AG08396 (cell line): ENCODE results near the gene P2RX4.
"Not testable (repeated sequence)": the region's sequence is repeated elsewhere in the genome, so short reads cannot be mapped to it uniquely, and the experiment has no call there.

Source experiments
- DNase-seq: peaks from one replicate; pipeline ENCODE4 v3.0.0; 2012; ENCODE audit warnings: low spot score, mixed read lengths

The P2RX4 gene

DNA sequence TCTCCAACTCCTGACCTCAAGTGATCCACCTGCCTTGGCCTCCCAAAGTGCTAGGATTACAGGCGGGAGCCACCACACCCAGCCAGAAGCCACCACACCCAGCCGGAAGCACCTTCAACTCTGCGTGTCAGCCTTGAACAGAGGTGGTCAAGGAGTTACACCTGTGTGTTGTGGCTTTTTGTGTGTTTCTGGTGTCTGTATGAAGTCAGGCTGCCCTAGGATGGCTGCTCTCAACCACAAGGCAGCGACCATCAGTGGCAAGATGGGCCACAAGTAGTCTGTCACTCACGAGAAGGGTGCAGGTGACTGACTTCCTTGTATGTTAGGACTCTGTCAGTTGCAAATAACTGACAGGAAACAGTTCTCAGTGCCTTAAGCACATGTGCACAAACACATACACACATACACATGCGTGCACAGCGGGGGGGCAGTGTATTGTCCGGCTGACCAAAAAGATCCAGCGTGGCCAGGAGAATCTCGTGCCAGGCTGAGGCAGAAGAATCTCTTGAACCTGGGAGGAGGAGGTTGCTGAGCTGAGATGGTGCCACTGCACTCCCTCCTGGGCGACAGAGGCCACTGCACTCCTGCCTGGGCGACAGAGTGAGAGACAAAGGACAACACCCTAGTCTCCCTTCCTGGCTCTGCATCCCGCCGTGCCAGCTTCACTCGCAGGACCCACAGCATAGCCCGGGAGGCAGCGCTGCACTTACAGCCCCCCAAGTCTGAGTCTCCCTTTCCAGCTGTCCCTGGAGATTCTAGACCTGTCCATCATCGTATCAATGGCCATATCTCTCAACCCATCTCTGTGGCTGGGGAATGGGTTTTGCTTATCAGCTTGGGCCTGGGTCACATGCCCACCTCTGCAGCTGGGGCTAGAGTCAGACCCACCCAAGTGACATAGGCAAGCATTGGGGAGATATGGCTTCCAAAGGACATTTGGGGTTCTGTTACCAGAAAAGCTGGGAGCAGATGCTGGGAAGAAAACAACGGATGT, 13.7 kb downstream of the P2RX4 start:
- DNase-seq = no peak

DNA sequence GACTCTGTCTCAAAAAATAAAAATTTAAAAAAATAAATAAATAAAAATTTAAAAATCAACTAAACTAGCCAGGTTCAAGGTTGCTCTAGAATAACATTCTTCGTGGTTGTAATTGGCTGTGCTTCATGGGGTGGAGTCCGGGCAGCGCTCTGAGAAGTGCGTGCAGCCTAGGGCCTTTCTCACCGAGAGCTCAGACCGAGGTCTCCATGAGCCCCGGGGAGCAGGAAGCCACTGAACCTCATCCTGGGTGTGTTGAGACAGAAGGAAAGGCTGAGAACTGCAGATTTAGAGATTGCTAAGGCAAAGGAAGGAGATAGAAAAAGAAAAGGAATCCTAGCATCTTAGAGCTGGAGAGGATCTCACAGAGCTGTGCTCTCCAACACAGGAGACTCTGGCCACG, 14.7 kb downstream of the P2RX4 start:
- no peak for DNase-seq

DNA sequence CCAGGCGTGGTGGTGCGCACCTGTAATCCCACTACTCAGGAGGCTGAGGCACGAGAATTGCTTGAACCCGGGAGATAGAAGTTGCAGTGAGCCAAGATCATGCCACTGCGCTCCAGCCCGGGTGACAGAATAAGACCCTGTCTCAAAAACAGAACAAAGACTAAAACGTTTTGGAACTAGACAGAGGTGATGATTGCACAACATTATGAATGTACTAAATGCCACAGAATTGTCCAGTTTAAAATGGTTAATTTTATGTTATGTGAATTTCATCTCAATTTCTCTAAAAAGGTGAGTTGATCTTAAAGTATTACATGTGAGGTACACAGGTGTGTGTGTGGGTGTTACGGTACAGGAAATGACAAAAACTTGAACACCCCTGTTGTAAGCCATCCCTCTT, 16.5 kb downstream of the P2RX4 start:
- no peak for DNase-seq

DNA sequence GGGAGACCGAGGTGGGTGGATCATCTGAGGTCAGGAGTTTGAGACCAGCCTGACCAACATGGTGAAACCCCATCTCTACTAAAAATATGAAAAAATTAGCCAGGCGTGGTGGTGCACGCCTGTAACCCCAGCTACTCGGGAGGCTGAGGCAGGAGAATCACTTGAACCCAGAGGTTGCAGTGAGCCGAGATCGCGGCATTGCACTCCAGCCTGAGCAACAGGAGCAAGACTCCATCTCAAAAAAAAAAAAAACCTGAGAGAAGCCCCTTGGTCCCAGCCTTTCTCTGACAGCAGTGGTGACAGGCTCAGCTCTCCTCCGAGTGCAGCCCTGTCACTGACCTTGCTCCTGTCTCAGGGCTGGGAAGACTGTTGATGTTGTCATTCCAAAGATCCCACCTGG, 16.9 kb downstream of the P2RX4 start:
- DNase-seq = not testable (repeated sequence)

- DNase-seq = no peak
These were observed 17.4 kb downstream of the P2RX4 start for GRCh38 chr12:121227294-121227693.

DNA sequence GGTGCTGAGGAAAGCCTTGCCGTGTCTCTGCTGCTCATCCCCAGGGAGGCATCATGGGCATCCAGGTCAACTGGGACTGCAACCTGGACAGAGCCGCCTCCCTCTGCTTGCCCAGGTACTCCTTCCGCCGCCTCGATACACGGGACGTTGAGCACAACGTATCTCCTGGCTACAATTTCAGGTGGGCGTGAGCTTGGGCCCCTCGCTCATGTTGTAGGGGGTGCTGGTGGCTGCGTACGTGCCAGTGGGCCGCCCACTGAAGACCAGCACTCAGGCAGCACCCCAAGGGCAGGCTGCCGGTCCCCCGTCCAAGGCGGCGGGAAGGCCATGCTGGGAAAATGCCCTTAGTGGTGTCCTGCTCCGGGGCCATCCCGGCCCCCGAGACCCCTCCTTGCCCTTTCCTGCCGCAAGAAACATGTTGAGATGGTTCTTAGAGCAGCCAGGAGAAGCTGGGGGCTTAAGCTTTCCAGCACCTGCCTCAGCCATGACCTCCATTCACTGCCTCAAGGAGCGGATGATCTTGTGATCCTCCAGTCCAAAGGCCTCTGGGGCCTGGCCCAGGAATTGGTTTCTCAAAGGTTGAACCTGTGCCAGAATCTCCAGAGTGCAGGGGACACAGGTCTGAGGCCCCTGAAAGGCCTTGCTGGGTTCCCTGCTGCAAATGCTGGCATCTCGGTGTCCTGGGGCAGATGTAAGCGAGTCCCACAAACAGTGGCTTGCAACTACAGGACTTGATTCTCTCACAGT, 19.2 kb downstream of the P2RX4 start:
- no peak for DNase-seq

DNA sequence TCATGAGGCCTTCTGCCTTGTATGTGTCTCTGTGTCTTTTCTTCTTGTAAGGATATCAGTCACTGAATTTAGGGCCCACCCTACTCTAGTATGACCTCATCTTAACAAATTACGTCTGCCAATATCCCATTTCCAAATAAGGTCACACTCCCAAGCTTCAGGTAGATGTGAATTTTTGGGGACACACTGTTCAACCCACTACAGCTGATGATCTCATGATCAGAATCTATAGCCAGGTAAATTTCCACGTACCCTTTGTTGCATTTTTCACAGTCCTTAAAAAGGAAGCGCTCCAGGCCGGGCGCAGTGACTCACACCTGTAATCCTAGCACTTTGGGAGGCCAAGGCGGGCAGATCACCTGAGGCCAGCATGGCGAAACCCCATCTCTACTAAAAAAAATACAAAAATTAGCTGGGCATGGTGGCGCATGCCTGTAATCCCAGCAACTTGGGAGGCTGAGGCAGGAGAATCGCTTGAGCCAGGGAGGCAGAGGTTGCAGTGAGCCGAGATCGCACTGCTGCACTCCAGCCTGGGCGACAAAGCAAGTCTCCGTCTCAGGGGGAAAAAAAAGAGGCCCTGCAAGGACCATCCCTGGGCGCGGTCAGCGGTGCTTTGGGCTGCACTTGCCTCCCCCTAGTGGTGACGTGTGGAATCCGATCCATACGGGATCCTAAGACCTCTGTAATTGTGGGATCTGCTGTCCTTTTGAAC, 20.1 kb downstream of the P2RX4 start:
- DNase-seq = peak; percentile 91

GRCh38 chr12:121230538-121230907, 20.6 kb downstream of the P2RX4 start:
- no peak for DNase-seq

- DNase-seq = no peak
These were observed 22.2 kb downstream of the P2RX4 start for GRCh38 chr12:121232163-121232562.

GRCh38 chr12:121232977-121233627, 23.2 kb downstream of the P2RX4 start:
- DNase-seq = no peak

- no peak for DNase-seq
These were observed 23.7 kb downstream of the P2RX4 start for GRCh38 chr12:121233628-121234020.

DNA sequence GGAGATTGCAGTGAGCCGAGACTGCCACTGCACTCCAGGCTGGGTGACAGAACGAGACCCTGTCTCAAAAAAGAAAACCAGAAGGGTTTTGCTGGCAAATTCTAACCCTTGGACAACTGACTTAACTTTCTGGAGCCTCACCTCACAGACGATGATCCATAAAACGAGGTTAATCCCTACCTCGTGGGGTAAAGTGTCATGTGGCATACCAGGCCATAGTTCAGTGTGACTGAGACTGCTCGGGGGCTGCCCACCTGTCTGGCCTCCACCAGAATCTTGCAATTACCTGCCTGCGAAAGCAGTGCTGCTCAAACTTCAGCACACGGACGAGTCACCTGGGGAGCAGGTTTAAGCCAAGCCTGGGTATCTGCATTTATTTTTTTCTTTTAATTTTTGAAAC, 26.8 kb downstream of the P2RX4 start:
- no peak for DNase-seq

GRCh38 chr12:121237415-121237814, 27.5 kb downstream of the P2RX4 start:
- DNase-seq = no peak

DNA sequence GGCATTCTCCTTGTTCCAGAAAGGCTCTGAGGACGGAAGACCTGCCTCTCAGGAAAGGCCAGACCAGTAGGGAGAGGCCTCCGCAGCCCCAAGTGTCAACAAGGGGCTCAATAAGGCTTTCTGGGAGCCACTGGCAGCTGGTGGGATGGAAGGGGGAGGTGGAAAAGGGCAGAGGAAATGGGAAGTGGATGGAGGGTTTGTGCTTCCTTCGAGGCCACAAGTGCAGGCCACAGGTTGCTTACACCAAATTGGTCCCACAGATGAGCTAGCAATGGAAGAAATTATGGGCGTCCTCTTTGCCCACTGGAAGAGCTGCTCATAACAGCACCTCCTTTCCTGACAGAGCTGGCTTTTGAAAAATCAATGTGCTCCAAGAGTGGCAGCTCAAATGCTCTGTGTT, 28.2 kb downstream of the P2RX4 start:
- DNase-seq = no peak

- DNase-seq = no peak
These were observed 28.8 kb downstream of the P2RX4 start for GRCh38 chr12:121238604-121239350.

DNA sequence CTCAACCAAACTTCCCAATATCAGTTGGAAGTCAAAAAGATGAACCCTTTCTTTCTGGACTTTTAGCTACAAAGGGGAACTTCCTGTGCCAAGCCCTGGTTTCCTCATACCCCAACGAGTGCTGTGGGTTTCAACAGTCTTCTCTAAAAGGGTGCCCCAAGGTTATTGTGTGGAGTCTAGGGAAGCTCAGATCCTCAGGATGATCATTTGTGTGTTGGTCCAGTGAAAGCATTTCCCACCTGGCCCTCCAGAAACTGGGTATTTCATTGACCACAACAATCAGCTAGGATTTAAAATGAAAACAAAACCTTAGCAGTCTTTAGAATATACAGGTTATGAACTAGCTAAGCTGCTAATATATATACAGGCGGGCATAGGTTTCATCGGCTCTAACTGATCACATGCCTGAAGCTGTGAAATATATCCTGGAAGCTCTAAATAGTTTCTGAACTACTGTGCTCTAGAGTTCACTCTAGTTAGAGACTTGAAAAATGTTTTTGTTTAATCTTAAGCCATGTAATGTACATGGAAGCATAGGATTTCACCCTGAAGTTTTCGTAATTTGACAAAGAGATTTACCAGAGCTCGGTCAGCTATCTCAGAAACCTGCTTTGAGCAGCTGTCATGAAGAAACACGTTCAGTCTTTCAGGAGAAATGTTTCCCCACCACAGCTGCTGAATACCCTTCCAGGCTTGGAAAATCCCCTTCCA, 29.6 kb downstream of the P2RX4 start:
- DNase-seq = no peak

GRCh38 chr12:121240062-121240420, 30.1 kb downstream of the P2RX4 start:
- no peak for DNase-seq

- peak; percentile 72 for DNase-seq
These were observed 30.7 kb downstream of the P2RX4 start for GRCh38 chr12:121240484-121241101.

- peak; percentile 48 for DNase-seq
These were observed 31.4 kb downstream of the P2RX4 start for GRCh38 chr12:121241156-121241970.
